CD4-positive, alpha-beta T cell treated with Interleukin-1 beta for 1 hour (primary cell): ENCODE data around the gene GRN.

Source experiments
- DNase-seq, 2 donors: peaks; one replicate each; pipeline ENCODE4 v3.0.0-alpha.2; 2020 to 2022

The GRN gene

DNA sequence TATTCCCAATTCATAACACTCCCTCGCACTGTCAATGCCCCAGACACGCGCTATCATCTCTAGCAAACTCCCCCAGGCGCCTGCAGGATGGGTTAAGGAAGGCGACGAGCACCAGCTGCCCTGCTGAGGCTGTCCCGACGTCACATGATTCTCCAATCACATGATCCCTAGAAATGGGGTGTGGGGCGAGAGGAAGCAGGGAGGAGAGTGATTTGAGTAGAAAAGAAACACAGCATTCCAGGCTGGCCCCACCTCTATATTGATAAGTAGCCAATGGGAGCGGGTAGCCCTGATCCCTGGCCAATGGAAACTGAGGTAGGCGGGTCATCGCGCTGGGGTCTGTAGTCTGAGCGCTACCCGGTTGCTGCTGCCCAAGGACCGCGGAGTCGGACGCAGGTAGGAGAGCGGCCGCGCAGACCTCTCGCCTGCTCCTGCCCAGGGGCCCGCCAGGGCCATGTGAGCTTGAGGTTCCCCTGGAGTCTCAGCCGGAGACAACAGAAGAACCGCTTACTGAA is at the start of gene GRN:
TSS of gene GRN (plus strand) at position 364 of the 515 bp plus-strand sequence. CDS start 3,863 bp downstream, outside the sequence.
- peak; percentile 88 to 90 for DNase-seq

DNA sequence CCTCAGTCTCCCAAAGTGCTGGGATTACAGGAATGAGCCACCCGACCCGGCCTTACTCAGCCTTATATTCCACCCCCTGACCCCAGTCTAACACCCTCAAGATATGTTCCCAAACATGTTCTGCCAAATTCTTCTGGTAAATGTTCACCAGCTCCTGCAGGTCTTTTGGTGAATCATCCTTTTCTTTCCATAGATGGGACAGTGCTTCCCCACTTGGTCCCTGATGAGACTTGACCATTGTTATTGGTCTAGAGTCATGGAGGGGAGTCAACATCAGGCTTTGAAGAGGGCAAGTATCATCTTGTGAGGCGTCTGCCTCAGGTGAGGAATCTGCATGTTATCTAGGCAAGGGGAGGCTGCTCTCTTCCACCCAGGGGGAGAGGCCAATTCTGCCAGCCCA is 47.1 kb upstream of the GRN start:
- DNase-seq, result no peak

DNA sequence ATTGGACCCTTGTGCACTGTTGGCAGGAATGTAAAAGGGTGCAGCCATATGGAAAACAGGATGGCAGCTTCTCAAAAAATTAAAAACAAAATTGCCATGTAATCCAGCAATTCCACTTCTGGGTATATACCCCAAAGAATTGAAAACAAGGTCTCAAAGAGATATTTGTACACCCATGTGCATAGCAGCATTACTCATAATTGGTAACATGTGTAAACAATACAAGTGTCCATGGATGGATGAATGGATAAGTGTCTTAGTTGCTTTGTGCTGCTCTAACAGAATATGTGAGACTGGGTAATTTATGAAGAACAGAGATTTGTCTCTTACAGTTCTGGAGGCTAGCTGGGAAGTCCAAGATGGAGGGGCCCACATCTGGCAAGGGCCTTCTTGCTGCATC is 40.5 kb upstream of the GRN start:
- no peak for DNase-seq

DNA sequence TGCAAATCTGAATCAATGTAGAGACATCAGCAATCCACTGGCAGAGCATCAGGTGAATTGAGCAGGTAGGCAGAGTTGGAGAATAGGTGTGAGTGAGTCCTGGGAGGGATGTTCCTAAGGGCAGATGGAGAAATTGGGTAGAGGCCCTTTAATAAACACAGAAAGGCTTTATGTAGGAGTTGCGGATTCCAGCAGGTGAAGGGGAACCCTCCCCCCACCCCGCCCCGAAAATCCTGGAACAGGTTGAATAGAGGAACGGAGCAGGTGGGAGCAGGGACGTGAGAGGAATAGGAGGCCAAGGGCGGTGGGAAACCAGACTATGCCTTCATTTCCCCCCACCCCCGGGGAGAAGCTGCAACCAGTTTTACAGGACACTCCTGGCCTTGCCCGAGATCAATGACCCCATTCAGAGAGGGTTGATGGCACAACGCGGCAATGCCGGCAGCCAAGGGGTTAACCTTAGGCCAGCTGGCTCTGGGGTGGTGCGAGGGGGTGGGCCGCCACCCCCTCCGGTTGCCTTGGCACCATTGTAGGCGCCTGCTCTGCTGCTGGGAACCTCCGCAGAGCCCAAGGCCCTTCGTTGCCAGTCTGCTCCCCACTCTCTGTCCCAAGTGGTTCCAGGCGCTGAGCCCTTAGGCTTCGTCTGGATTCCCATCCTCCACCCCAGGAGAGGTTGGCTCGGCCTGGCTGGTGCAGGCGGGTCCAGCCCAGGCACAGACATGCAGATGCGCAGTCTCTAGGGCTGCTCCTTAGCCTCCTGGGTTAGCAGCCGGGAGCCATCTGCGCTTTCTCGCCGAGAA is 37.5 kb upstream of the GRN start:
- DNase-seq, result no peak

DNA sequence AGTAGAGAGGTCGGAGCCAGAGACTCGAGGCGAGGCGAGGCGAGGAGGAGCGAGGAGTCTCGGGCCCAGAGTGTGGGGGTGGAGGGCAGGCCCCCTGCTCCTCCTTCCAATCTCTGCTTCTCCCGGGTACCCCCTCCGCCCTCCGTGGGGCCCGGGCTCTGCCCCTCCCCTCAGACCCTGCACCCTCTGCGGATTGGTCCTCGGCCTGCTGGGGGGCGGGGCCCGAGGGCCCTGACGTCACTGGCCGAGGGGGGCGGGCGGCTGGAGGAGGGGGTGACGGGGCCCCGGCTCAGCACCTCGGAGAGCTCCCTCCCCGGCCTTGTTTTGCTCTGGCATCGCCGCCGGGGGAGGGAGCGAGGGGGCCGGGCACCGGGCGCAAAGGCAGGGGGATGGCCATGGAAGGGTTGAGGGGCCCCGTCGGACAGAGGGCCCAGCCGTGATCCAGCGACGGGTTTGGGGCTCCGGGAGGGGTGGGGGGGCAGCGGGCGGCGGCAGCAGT is 36.7 kb upstream of the GRN start, which contains the start of gene RUNDC3A:
TSS of gene RUNDC3A (plus strand) at position 282 of the 499 bp plus-strand sequence. CDS start 232 bp downstream, outside the sequence.
- peak; percentile 87 to 89 for DNase-seq

DNA sequence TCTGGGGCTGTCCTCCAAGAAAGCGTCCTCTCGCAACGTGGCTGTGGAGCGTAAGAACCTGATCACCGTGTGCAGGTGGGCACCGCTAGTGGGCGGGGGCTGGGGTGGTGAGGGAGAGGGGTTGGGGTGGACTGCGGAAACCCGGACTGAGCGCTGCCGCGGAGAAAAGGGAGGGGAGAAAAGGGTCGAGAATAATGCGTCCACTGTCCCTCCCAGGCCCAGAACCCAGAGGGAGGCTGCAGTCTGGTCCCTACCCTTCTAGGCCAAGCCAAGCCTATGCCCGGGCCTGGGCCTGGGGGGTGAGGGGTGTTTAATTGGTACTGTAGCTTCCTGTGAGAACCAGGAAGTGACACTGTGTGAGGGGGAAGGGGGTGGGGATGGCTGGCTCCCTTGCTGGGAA is 36.2 kb upstream of the GRN start:
- no peak for DNase-seq

DNA sequence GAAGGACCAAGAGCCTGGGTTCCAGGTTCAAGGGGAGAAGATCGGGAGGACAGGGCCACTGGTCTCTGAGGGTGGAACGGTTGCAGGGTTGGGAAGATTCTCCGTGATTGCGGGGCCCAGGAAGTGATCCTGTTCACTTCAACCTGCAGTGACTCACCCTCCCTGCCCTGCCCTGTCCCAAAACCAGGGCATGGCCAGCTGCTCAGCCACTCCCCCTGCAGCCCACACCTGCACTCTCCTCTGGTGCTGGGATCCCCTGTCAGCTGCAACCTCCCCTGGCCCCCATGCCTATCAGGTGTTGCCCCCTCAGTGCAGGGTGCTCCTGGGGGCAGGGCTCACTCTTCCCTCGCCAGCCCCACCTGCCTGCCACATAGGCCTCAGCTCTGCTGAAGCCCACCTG is 35.6 kb upstream of the GRN start:
- DNase-seq, result no peak

DNA sequence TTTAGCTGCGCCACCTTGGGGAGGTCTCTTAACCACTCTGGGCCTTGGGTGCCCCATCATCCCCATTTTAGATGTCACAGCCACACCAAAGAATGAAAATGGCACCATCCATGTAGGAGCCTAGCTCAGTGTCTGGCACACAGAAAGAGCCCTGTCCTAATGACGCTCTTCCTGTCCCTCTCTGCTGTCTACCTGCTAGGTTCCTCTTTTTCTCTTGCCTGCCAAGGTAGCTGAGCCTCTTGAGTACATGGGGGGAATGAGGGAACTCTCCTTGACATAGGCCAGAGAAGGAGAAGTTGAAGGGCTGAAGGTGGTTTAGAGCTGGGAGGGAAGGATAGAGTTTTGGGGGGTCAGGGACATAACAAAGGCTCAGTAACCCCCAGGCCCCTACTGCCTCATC is 34.9 kb upstream of the GRN start:
- DNase-seq, result no peak

DNA sequence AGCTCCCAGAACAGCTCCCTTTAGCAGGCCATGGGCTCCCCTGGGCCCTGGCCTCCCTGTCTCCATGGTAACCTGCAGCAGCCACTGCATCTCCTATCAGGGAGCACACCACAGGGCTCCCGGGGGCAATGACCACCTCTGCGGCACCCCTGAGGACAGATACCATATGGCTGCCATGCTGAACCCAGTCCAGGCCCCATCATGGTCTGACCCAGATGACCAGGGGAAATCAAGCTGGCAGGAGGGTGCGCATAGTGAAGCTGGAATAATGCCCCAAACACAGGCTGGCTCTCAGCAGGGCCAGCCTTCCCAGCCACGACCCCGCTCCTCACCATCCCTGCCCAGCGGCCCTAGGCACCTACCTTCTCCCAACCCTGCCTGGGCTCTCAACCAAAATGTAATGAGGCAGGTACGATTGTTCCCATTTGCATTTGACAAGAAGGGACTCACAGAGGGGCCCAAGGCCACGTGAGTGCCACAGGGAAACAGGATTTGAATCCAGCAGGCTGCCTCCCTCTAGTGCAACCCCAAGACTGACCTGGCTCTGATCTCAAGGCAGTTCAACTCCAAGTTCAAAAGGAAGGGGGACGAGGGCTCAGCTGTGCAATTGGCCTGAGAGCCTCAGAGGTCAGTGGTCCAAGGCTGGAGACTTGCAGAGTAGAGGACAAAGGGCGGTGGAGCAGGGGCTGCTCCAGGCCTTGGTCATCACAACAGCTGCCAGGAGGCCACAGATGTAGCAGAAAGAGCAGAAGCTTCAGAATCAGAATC is 34.3 kb upstream of the GRN start:
- DNase-seq, result no peak

DNA sequence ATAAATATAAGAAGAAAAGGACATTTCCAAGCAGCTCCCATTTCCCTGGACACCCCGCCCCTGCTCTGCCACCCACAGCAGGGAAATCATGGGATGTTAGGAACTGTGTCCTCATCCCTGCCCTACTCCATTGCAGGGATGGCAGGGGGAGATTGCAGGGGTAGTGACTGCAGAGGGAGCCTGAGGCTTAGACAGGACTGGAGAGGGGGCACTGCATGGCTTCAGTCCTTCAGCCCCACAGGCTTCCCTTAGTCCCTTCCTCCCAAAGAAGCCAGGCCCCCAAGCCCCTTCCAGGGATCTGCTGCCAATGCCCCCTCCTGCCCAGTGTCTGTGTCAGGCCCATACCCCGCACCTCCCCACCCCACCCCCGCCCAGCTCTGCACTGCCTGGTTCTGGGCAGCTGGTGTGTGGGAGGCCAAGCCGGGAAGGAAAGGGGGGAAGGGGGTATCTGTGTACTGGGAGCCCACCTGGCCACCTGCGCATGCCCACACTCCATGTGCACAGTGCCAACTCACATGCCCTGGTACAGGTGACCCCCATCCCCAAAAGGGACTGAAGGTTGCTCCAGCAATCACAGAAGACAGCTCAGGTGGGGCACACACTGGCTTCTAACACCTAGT is 33.4 kb upstream of the GRN start:
- no peak for DNase-seq

DNA sequence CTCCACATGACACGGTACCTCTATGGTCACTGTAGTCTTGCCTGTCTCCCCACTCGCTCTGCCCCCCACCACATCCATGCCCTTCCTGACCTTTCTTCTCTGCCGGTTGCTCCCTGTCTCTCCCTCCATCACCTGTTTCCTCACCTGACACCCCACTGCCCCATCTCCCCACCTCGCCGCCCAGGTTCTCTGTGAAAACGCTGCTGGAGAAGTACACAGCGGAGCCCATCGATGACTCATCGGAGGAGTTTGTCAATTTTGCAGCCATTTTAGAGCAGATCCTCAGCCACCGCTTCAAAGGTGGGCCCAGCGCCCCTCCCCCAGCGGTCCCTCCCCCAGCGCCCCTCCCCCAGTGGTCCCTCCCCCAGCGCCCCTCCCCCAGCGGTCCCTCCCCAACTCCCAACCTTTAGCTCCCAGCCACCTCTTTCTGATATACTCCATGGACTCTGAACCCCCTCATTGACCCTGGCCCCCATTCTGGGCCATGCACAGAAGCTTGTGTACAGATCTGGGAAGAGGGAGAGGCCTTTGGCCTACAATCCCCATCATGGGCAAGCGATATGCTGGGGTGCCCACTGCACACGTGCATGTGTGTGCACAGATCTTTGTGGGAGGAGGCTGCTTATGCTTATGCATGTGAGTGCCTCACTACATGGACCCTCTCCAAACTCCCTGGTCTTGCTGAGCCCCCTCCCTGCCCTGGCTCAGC is 32.6 kb upstream of the GRN start:
- no peak for DNase-seq

DNA sequence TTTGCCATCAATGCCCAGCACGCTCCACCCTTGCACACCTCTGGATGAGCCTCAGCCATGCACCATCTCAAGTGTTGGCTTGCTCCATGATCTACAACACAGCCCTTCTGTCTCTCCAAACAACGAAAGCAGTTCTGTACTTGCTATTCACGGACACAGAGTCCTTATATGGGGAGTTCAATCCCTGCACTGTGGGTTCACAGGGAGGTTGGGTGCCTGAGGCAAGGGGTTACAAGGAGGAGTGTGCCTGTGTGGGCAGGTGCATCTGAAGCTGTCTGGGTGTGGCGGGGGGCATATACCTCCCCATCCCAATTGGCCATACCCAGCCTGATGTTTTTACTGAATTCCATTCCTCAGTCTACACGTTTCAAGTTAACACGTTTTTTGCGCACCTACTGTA is 31.1 kb upstream of the GRN start:
- DNase-seq, result no peak

DNA sequence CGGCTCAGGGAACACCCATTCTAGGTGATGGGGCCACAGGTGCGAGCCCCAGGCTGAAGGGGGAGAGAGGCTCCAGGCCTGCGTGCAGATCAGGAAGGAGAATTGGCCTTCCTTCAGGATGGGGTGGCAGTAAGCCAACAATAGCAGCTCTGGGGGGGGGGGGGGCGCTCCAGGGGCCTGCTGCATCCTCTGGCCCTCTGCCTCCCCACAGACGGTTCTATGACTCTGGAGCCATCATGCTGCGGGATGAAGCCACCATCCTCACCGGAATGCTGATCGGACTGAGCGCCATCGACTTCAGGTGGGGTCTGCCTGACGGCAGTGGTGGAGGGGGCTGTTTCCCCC is 30.6 kb upstream of the GRN start:
- DNase-seq, result no peak

DNA sequence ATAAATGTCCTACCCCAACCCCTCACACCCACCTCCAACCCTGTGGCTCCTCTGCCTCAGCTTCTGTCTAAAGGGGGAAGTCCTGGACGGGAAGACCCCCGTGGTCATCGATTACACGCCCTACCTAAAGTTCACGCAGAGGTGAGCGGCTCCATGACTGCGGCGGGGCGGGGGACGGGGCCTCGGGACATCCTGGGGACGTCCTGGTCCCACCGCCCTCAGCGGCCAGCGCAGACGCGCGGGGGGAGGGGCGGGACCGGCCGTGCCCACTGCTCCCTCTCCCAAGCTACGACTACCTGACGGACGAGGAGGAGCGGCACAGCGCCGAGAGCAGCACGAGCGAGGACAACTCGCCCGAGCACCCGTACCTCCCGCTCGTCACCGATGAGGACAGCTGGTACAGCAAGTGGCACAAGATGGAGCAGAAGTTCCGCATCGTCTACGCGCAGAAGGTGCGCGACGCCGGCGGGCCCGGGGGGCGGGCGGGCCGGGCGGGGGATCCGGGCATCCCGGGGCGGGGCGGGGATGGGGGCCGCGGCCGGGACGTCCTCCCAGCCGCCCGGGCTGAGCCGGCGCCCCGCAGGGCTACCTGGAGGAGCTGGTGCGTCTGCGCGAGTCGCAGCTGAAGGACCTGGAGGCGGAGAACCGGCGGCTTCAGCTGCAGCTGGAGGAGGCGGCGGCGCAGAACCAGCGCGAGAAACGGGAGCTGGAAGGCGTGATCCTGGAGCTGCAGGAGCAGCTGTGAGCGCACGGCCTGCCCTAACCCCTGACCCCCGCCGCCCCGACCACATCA is 30.0 kb upstream of the GRN start:
- DNase-seq, result peak; percentile 9 to 33

DNA sequence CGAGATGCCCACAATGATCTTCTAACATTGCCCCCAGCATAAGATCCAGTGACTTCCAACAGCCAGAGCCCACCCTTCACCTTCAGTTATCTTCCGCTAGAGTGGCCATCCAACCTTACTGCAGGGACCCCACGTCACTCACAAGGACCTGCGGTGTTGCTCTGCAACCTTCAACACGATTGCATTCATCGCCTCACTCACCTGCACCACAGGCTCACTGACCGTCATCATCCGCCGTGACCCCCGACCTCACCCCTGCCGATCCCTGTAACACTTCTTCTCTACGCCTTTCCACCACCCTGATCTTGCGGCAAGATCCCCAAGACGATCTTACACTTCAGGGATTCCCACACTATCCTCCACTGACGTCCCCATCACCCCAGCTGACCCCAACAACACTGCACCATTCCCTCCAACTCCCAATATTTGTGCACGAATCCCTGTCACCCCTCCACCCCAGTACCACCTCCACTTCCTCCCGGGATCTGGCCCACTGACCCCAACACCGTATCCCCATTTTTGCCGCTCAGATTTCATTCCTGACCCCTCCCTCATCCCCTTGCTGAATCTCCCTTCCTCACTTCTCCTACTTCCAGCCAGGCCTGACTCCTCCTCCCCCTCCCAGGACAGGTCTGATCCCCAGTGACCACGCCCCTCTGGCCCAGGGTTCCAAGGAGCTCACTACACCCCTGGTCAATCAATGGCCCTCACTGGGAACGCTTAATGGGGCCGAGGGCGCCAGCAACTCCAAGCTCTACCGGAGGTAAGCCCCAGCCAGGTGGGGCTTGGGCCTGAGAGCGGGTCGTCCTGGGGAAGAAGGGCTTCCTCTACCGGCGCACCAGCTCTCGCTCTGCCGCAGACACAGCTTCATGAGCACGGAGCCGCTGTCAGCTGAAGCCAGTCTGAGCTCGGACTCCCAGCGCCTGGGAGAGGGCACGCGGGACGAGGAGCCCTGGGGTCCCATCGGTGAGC is 29.1 kb upstream of the GRN start:
- DNase-seq, result no peak

DNA sequence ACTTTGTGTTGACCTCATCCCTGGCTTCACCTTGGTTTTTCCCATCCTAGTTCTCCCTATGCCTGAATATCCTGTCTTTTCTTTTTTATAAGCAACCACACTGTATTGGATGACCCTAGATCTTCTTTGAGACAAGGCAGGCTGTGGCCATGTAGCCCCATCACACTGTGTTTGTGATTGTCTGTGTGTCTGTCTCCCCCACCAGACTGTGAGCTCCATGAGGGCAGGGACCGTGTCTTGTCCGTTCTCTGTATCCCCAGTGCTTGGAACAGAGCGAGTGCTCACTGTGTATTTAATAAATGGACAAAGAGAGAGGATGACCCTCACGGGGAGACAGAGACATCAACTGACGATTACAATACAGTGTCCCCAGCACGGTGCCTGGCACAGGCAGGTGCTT is 27.6 kb upstream of the GRN start:
- DNase-seq, result no peak

DNA sequence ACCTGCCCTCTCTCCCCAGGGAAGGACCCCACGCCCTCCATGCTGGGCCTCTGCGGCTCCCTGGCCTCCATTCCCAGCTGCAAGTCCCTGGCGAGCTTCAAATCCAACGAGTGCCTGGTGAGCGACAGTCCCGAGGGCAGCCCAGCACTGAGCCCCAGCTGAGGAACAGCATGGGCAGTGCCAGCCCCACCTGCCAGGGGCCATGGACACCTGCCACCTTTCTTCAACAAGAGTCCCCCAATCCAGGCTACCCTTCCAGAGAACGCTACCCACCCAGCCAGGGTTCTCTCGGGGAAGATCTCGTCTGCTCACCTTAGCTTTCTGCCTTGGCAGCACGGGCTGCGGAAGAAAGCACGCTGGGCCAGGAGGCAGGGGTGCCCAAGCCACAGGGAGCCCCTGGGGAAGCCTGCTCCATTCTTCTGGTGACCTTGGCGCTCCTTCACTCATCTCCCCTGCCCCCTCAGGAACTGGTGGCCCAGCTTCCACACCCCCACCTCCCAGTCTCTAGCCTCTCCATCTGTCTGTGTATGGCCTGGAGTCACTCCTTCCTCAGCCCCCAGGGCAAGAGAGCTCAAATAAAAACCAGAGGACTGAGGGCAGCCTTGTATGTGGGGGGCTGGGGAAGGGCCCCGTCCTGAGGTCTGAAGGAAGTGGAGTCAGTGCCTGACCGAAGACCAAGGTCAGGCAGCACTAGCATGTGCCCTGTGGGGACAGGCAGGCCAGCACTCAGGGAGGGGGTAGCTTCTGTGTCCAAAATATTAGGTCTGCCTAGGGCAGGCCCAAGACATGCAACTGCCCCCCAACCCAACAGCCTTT is 26.8 kb upstream of the GRN start:
- no peak for DNase-seq

DNA sequence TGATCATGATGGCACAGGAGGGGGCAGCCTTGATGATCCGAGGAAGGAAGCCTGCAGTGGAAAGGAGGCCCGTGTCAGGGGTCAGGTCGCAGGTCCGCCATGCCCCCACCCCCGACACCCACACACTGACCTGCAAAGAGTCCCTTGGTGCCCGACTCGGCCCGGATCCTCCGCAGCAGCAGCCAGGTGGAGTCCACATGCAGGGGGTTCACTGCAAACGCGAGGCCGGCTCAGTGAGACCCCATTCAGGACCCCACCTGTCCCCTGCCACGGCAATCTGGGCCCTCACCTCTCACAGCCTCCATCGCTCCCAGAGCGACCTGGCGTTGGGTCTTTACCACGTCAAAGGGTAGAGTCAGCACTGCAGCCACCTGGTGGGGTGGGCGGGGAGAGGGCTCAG is 25.0 kb upstream of the GRN start:
- no peak for DNase-seq

DNA sequence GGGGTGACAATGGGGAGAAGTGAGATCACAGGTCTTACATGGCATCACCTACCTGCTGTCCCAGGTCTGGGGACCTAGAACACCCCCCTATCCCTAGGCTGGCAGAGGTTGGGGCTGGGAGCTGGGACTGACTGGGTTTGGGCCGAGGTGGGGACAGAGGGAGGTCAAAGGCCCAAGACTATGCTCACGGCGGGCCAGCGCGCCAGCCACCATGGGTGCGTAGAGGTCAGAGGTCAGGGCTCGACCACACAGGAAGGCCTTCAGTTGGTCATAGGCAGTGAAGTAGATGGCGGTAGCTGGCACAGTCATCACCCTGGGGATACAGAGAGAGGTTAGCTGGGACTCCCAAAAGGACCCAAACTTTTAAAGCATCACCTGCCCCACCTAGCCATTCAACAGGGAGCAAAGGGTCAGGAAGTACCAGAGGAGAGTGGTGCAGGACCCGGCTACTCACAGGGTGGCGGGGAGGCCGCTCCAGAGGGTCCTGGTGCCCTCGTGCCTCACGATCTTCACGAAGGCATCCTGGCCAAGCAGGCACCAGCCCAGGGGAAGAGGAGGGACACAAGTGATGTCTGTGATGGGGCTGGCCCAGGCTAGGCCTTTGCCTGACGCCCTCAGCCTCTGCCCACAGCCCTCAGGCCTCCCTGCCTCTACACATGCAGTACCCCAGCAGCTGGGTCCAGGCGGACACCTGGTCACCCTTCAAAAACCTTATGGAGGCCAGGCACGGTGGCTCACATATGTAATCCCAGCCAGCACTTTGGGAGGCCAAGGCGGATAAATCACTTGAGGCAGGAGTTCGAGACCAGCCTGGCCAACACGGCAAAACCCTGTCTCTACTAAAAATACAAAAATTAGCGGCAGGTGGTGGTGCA is 23.6 kb upstream of the GRN start:
- DNase-seq, result no peak
